Measurements from ENCODE around the gene NET1.

NET1 gene

DNA sequence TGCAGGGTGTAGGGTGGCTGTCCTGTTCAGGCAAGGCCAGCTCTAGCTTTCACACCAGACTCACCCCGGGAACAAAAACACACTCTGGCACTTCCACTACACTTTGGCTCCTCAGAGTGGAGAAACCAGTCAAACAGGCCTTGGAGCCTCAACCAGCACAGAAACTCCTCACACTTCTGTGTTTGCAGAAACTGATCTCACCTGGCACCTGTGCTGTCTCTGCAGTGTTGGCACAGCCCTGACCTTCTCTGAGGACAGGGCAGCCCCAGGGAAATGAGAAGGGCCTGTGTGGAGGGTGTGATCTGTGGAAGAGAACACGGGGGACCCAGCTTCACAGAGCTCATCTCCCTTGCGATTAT is 91.1 kb downstream of the NET1 start:
- Histone ChIP-seq H3K36me3 (ENCODE audit: control insufficient read depth in 2 of 2, insufficient read depth in 2 of 2, low read length in 2 of 2) (no peaks in the 10 kb centered on the region), H3K4me1 (ENCODE audit: control insufficient read depth, insufficient read depth, low read length) (no peaks in the 10 kb centered on the region), H3K9ac (ENCODE audit: low read length in 2 of 2) (no peak overlapping the region), H3K27ac (ENCODE audit: low read length) (no peak overlapping the region), H3K27me3 (ENCODE audit: control insufficient read depth in 1 of 2, insufficient read depth in 2 of 2, low read length in 2 of 2) (no peaks in the 10 kb centered on the region), H3K9me3 (ENCODE audit: control insufficient read depth in 2 of 2, low read length in 2 of 2) (no peaks in the 10 kb centered on the region), H3K4me3 (ENCODE audit: low read length in 2 of 2) (no peak overlapping the region)

DNA sequence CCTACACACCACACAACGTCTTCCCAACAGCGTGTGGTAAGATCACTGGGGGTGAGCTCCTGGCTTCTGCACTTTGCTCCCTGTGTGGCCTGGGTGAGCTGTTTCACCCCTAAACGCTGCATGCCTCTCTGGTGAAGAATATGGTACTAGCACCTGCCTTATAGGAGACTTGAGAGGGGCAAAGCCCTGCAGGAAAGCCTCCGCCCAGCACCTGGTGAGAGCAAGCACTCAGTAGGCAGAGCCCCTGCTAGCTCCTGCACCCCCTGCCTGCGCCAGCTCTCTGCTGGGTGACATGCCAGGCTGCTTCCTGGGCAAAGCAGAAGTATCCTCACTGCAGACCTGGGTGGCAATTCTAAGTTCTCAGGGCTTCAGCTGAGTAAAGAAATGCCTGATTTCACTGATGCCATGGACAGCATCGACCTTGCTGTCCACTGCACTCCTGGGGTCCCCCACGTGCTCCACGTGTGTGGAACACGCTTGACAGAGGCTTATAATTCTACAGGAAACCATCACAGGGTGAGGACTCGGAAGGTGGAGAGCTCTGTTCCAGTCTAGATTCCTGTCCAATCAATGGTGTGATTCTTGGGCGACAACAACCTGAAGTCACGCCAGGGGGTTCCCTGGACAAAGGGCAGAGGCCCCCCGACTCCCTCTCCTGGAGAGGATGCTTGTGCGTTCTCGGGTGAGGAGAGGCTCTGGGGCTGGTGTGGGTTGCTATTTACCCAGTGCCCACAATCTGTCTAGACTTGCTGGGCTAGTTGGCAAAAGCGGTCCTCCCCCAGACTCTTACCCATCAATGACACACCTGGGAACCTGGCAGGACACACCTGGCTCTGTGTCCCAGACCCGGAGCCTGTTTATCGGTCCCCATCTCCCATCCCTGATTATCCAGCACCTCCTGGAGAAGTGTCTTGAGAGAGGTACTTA is 92.1 kb downstream of the NET1 start:
- no peaks in the 10 kb centered on the region for H3K27me3 ChIP-seq (ENCODE audit: control insufficient read depth in 1 of 2, insufficient read depth in 2 of 2, low read length in 2 of 2)
- H3K4me1 ChIP-seq (ENCODE audit: control insufficient read depth, insufficient read depth, low read length), result no peaks in the 10 kb centered on the region
- no peaks in the 10 kb centered on the region for H3K36me3 ChIP-seq (ENCODE audit: control insufficient read depth in 2 of 2, insufficient read depth in 2 of 2, low read length in 2 of 2)
- no peak overlapping the region for H3K9ac ChIP-seq (ENCODE audit: low read length in 2 of 2)
- H3K4me3 ChIP-seq (ENCODE audit: low read length in 2 of 2), result no peak overlapping the region
- H3K27ac ChIP-seq (ENCODE audit: low read length), result no peak overlapping the region
- no peaks in the 10 kb centered on the region for H3K9me3 ChIP-seq (ENCODE audit: control insufficient read depth in 2 of 2, low read length in 2 of 2)

DNA sequence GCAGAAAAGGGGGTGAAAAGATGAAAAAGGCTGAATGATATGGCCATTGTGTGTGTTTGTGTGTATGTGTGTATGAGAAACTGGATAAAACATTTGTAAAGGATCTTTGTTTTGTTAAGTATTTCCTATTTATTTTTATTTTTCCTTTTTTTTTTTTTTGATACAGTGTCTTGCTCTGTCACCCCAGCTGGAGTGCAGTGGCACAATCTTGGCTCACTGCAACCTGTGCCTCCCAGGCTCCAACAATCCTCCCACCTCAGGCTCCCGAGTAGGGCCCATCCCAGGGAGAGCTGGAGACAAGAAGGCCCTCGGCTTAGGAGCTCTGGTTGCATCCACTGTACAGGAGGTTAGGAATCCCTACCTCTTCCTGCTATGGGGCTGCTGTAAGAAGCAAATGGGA is 93.9 kb downstream of the NET1 start:
- no peaks in the 10 kb centered on the region for H3K4me1 ChIP-seq (ENCODE audit: control insufficient read depth, insufficient read depth, low read length)
- H3K9ac ChIP-seq (ENCODE audit: low read length in 2 of 2), result no peak overlapping the region
- H3K27ac ChIP-seq (ENCODE audit: low read length), result no peak overlapping the region
- H3K36me3 ChIP-seq (ENCODE audit: control insufficient read depth in 2 of 2, insufficient read depth in 2 of 2, low read length in 2 of 2), result no peaks in the 10 kb centered on the region
- H3K27me3 ChIP-seq (ENCODE audit: control insufficient read depth in 1 of 2, insufficient read depth in 2 of 2, low read length in 2 of 2), result no peaks in the 10 kb centered on the region
- no peak overlapping the region for H3K4me3 ChIP-seq (ENCODE audit: low read length in 2 of 2)
- H3K9me3 ChIP-seq (ENCODE audit: control insufficient read depth in 2 of 2, low read length in 2 of 2), result no peaks in the 10 kb centered on the region

DNA sequence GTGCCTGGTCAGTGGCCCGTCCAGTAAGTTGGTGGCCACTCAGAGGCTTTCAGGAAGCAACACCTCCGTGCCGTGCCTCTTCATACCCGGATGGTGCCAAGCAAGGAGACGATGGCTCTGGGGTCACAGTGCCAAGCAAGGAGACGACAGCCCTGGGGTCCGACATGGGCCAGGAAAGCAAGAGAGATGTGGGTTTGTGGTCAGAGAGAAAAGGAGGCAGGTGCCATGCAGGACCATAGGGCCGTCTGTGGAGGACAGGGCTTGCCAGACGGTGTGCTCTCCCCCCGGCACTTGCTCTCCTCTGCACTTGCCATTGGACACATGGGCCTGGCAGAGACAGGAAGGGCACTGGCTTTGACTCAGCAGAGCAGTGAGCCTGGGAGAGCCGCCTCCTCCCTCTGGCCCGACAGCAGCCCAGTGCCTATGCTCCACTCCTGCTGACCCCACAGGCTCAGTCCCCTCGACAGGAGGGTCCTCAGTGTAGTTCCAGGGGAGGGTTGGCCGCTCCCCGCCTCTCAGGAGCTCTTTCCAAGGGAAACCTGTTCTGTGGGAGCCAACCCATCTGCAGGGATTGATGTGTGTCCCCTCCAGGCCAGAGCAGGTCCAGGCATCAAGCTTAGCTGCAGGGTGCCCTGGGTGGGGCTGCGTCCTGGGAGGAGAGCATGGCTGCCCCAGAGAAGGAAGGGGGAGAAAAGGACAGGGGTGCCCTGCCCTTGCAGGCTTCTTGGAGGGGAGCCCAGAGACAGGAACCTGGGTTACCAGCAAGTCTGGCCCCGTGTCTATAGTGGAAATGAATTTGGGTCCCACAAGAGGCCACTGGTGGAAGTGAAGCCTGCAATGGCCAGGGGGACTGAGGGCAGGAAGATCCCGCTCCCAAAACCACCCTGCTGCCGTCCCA is 94.6 kb downstream of the NET1 start:
- Histone ChIP-seq H3K9me3 (ENCODE audit: control insufficient read depth in 2 of 2, low read length in 2 of 2) (no peaks in the 10 kb centered on the region), H3K4me1 (ENCODE audit: control insufficient read depth, insufficient read depth, low read length) (no peaks in the 10 kb centered on the region), H3K9ac (ENCODE audit: low read length in 2 of 2) (no peak overlapping the region), H3K27me3 (ENCODE audit: control insufficient read depth in 1 of 2, insufficient read depth in 2 of 2, low read length in 2 of 2) (no peaks in the 10 kb centered on the region), H3K27ac (ENCODE audit: low read length) (no peak overlapping the region), H3K36me3 (ENCODE audit: control insufficient read depth in 2 of 2, insufficient read depth in 2 of 2, low read length in 2 of 2) (no peaks in the 10 kb centered on the region), H3K4me3 (ENCODE audit: low read length in 2 of 2) (no peak overlapping the region)

DNA sequence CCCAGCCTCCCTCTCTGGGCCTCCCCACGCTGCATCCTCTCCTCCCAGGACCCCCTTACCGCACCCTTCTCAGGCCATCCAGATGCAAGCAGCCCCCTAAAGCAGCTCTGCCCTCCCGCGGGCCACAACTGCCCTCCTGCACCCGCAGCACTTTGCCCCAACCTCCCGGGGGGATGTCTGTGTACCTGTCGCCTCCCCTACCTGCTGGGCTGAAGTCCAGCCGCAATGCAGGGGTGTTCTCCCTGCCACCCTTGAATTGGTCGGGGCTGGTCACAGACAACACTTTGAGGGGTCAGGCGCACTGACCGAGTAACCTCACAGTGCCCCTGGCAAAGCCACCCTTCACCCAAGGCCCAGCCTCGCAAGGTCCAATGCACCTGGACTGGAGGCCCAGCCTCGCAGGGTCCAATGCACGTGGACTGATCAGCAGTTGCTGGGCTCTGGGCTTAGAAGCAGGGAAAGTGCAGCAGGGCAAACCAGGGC is 95.3 kb downstream of the NET1 start:
- H3K36me3 ChIP-seq (ENCODE audit: control insufficient read depth in 2 of 2, insufficient read depth in 2 of 2, low read length in 2 of 2), result no peaks in the 10 kb centered on the region
- H3K9me3 ChIP-seq (ENCODE audit: control insufficient read depth in 2 of 2, low read length in 2 of 2), result no peaks in the 10 kb centered on the region
- no peak overlapping the region for H3K4me3 ChIP-seq (ENCODE audit: low read length in 2 of 2)
- no peak overlapping the region for H3K9ac ChIP-seq (ENCODE audit: low read length in 2 of 2)
- H3K27ac ChIP-seq (ENCODE audit: low read length), result no peak overlapping the region
- H3K27me3 ChIP-seq (ENCODE audit: control insufficient read depth in 1 of 2, insufficient read depth in 2 of 2, low read length in 2 of 2), result no peaks in the 10 kb centered on the region
- H3K4me1 ChIP-seq (ENCODE audit: control insufficient read depth, insufficient read depth, low read length), result no peaks in the 10 kb centered on the region

DNA sequence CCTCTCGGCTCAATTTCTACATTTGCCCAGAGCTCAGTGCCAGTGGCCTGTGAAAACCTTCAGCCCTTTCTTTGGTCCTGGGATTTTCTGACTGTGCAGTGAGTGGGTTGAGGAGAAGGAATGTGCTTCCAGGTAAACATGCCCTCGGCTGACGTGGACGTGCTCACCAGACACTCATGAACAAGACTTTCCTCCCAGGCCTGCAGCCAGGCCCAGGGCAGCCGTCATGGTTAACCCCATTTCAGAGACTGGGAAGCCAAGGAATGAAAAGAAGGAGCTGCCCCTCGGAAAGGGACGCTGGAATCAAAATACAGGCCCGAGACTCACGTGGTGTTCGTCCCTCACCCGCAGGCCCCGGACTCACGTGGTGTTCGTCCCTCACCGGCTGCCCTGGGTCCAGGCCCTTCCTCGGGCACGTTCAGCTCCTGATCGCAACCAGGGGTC is 95.8 kb downstream of the NET1 start:
- Histone ChIP-seq H3K27me3 (ENCODE audit: control insufficient read depth in 1 of 2, insufficient read depth in 2 of 2, low read length in 2 of 2) (no peaks in the 10 kb centered on the region), H3K9me3 (ENCODE audit: control insufficient read depth in 2 of 2, low read length in 2 of 2) (no peaks in the 10 kb centered on the region), H3K36me3 (ENCODE audit: control insufficient read depth in 2 of 2, insufficient read depth in 2 of 2, low read length in 2 of 2) (no peaks in the 10 kb centered on the region), H3K4me1 (ENCODE audit: control insufficient read depth, insufficient read depth, low read length) (no peaks in the 10 kb centered on the region), H3K4me3 (ENCODE audit: low read length in 2 of 2) (no peak overlapping the region), H3K27ac (ENCODE audit: low read length) (no peak overlapping the region), H3K9ac (ENCODE audit: low read length in 2 of 2) (no peak overlapping the region)

Measured in stomach smooth muscle (tissue), 2 donors.